ENCODE measurements around the gene SNX1.
A peak's percentile ranks its signal among the peaks of the same experiment; 100 is the strongest.

The SNX1 gene

DNA sequence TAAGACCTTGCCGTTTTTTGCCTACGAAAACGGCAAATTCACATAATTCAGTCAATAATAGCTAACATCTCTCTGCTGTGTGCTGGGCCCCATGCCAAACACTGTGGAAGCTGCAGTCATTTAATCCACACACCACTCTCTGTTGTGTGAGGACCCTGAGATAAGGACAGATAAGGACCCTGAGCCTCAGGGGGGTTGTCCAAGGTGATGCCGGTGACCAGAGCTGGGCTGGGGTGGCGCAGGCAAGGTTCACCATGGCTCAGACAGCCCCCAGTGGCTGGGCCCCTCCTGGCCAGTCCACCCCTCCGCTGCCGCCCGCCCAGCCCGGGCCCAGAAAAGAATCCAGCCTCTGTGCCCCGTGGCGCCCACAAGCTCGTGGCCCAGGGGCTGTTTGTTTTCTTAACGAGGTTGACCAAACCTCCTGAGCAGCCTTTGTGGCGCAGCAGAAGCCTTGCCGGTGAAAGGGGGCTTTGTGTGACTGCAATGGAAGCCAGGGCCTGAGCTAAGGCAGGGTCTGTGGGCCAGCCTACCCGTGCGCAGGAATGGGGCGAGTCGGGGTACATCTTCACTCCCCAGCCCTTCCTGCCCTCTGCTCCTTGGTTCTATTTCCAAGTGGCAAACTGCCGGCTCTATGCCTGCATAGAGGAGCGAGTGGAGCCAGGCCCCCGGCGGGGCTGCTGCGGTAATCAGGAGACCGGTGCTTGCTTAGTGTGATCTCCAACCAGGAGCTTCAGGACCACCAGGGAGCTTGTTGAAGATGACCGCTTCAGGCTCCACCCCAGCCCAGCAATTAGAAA lies 51.3 kb downstream of the SNX1 start:
- POLR2A ChIA-PET = interaction anchor here (1.2 kb wide), 1 partner anchor 16 kb away, joined by 4 read pairs; the partner anchor contains the start of gene PPIB
- CTCF ChIA-PET = interaction anchor here (0.6 to 0.7 kb wide), 2 partner anchors 200 to 248 kb away, joined by 3 read pairs; no protein-coding TSS in a partner anchor

DNA sequence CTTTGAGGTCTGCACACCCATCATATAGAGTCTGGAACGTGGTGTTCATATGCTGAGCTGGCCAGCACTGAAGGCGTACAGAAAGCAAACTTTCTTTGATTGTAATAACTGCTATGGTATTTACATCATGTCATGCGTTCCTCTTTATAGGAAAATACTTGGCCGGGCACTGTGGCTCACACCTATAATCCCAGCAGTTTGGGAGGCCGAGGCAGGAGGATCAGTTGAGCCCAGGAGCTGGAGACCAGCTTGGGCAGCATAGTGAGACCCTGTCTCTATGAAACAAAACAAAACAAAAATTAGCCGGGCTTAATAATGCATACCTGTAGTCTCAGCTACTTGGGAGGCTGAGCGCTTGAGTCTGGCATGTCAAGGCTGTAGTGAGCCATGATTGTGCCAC lies 52.4 kb downstream of the SNX1 start:
- CTCF ChIA-PET = interaction anchor here (1.8 kb wide), 1 partner anchor 14 kb away, joined by 7 read pairs; no protein-coding TSS in a partner anchor
- Histone ChIP-seq H3K4me1 (ENCODE audit: control insufficient read depth, insufficient read depth, low read length) (peaks cover 2% of the 10 kb centered on the region; the same call in 1 of the 2 replicates), H3K9me3 (ENCODE audit: control insufficient read depth, insufficient read depth, low read depth, low read length) (no peaks in the 10 kb centered on the region), H3K27ac (ENCODE audit: extremely low read depth, low read depth, low read length) (no peak overlapping the region), H3K36me3 (ENCODE audit: control insufficient read depth in 2 of 2, insufficient read depth in 1 of 2, low read length in 2 of 2) (peaks cover 0 to 6% of the 10 kb centered on the region in 2 experiments; a peak in 1 of 3 replicates), H3K4me3 (ENCODE audit: low read depth, low read length) (no peak overlapping the region)
- POLR2A ChIA-PET = no interaction called here
- TF ChIP-seq MZF1 (tag by site-specific recombination; IDR thresholded peaks at IDR 0.05; ENCODE audit: borderline replicate concordance) (no peak), ZNF76 (tag by site-specific recombination; IDR thresholded peaks at IDR 0.05; ENCODE audit: borderline replicate concordance, low read depth) (no peak), ZNF155 (tag by site-specific recombination; IDR thresholded peaks at IDR 0.05) (no peak)
- TF ChIP-seq, protein P1, sequence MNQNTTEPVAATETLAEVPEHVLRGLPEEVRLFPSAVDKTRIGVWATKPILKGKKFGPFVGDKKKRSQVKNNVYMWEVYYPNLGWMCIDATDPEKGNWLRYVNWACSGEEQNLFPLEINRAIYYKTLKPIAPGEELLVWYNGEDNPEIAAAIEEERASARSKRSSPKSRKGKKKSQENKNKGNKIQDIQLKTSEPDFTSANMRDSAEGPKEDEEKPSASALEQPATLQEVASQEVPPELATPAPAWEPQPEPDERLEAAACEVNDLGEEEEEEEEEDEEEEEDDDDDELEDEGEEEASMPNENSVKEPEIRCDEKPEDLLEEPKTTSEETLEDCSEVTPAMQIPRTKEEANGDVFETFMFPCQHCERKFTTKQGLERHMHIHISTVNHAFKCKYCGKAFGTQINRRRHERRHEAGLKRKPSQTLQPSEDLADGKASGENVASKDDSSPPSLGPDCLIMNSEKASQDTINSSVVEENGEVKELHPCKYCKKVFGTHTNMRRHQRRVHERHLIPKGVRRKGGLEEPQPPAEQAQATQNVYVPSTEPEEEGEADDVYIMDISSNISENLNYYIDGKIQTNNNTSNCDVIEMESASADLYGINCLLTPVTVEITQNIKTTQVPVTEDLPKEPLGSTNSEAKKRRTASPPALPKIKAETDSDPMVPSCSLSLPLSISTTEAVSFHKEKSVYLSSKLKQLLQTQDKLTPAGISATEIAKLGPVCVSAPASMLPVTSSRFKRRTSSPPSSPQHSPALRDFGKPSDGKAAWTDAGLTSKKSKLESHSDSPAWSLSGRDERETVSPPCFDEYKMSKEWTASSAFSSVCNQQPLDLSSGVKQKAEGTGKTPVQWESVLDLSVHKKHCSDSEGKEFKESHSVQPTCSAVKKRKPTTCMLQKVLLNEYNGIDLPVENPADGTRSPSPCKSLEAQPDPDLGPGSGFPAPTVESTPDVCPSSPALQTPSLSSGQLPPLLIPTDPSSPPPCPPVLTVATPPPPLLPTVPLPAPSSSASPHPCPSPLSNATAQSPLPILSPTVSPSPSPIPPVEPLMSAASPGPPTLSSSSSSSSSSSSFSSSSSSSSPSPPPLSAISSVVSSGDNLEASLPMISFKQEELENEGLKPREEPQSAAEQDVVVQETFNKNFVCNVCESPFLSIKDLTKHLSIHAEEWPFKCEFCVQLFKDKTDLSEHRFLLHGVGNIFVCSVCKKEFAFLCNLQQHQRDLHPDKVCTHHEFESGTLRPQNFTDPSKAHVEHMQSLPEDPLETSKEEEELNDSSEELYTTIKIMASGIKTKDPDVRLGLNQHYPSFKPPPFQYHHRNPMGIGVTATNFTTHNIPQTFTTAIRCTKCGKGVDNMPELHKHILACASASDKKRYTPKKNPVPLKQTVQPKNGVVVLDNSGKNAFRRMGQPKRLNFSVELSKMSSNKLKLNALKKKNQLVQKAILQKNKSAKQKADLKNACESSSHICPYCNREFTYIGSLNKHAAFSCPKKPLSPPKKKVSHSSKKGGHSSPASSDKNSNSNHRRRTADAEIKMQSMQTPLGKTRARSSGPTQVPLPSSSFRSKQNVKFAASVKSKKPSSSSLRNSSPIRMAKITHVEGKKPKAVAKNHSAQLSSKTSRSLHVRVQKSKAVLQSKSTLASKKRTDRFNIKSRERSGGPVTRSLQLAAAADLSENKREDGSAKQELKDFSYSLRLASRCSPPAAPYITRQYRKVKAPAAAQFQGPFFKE (tag by site-specific recombination; IDR thresholded peaks at IDR 0.05; ENCODE audit: borderline replicate concordance) = no peak
- TF ChIP-seq, protein P2, sequence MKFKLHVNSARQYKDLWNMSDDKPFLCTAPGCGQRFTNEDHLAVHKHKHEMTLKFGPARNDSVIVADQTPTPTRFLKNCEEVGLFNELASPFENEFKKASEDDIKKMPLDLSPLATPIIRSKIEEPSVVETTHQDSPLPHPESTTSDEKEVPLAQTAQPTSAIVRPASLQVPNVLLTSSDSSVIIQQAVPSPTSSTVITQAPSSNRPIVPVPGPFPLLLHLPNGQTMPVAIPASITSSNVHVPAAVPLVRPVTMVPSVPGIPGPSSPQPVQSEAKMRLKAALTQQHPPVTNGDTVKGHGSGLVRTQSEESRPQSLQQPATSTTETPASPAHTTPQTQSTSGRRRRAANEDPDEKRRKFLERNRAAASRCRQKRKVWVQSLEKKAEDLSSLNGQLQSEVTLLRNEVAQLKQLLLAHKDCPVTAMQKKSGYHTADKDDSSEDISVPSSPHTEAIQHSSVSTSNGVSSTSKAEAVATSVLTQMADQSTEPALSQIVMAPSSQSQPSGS (tag by site-specific recombination; IDR thresholded peaks at IDR 0.05; ENCODE audit: low read depth) = no peak

More for the DNA sequence above, 51.3 kb downstream of the SNX1 start:
- peaks cover 0 to 10% of the 10 kb centered on the region in 2 experiments; a peak in 1 of 3 replicates for H3K36me3 ChIP-seq (ENCODE audit: control insufficient read depth in 2 of 2, insufficient read depth in 1 of 2, low read length in 2 of 2)
- peak overlapping the region; percentile 56 for H3K27ac ChIP-seq (ENCODE audit: extremely low read depth, low read depth, low read length)
- no peaks in the 10 kb centered on the region; the same call in 1 of the 2 replicates for H3K4me1 ChIP-seq (ENCODE audit: control insufficient read depth, insufficient read depth, low read length)
- H3K4me3 ChIP-seq (ENCODE audit: low read depth, low read length) = no peak overlapping the region
- H3K9me3 ChIP-seq (ENCODE audit: control insufficient read depth, insufficient read depth, low read depth, low read length) = no peaks in the 10 kb centered on the region
- TF ChIP-seq FEZF1 (tag by site-specific recombination; IDR thresholded peaks at IDR 0.05) (0 out of 2 replicates have a peak, but pooled peaks have one; percentile 11), ZNF248 (tag by site-specific recombination; IDR thresholded peaks at IDR 0.05) (no peak), BCL11B (tag by site-specific recombination; IDR thresholded peaks at IDR 0.05; ENCODE audit: low read depth) (no peak), ZIC2 (tag by site-specific recombination; IDR thresholded peaks at IDR 0.05) (peak; percentile 60), OSR2 (tag by site-specific recombination; IDR thresholded peaks at IDR 0.05) (peak; percentile 11; the same call in 1 of the 2 replicates), ZNF19 (tag by site-specific recombination; IDR thresholded peaks at IDR 0.05; ENCODE audit: low read depth) (0 out of 2 replicates have a peak, but pooled peaks have one; percentile 5), ZBTB48 (tag by site-specific recombination; IDR thresholded peaks at IDR 0.05) (0 out of 2 replicates have a peak, but pooled peaks have one; percentile 31), ZNF426 (tag by site-specific recombination; IDR thresholded peaks at IDR 0.05) (no peak), ZNF624 (tag by site-specific recombination; IDR thresholded peaks at IDR 0.05) (no peak), ZXDB (tag by site-specific recombination; IDR thresholded peaks at IDR 0.05) (peak; percentile 46; the same call in 1 of the 2 replicates), ZNF354C (tag by site-specific recombination; IDR thresholded peaks at IDR 0.05; ENCODE audit: borderline replicate concordance, low read depth) (no peak), ZSCAN16 (tag by site-specific recombination; IDR thresholded peaks at IDR 0.05) (peak; percentile 51; the same call in 1 of the 2 replicates), ZNF121 (tag by site-specific recombination; IDR thresholded peaks at IDR 0.05) (0 out of 2 replicates have a peak, but pooled peaks have one; percentile 56), ZNF223 (tag by site-specific recombination; IDR thresholded peaks at IDR 0.05) (peak; percentile 99), ZBTB20 (tag by site-specific recombination; IDR thresholded peaks at IDR 0.05) (peak; percentile 62), ZEB2 (tag by site-specific recombination; IDR thresholded peaks at IDR 0.05) (peak; percentile 47; the same call in 1 of the 2 replicates), ZFP3 (tag by site-specific recombination; IDR thresholded peaks at IDR 0.05; ENCODE audit: low read depth) (no peak), WT1 (tag by site-specific recombination; IDR thresholded peaks at IDR 0.05) (no peak), ZBTB17 (tag by site-specific recombination; IDR thresholded peaks at IDR 0.05) (no peak), ZNF350 (tag by site-specific recombination; IDR thresholded peaks at IDR 0.05) (no peak), ZNF132 (tag by site-specific recombination; IDR thresholded peaks at IDR 0.05; ENCODE audit: borderline replicate concordance) (no peak), ZNF416 (tag by site-specific recombination; IDR thresholded peaks at IDR 0.05) (no peak), ZNF335 (tag by site-specific recombination; conservative IDR thresholded peaks at IDR 0.05) (peak; percentile 96), ZNF660 (tag by site-specific recombination; IDR thresholded peaks at IDR 0.05) (no peak), ZBTB8A (tag by site-specific recombination; IDR thresholded peaks at IDR 0.05) (peak; percentile 93), ZSCAN30 (tag by site-specific recombination; IDR thresholded peaks at IDR 0.05) (no peak)
- TF ChIP-seq, protein P3, sequence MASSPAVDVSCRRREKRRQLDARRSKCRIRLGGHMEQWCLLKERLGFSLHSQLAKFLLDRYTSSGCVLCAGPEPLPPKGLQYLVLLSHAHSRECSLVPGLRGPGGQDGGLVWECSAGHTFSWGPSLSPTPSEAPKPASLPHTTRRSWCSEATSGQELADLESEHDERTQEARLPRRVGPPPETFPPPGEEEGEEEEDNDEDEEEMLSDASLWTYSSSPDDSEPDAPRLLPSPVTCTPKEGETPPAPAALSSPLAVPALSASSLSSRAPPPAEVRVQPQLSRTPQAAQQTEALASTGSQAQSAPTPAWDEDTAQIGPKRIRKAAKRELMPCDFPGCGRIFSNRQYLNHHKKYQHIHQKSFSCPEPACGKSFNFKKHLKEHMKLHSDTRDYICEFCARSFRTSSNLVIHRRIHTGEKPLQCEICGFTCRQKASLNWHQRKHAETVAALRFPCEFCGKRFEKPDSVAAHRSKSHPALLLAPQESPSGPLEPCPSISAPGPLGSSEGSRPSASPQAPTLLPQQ (tag by site-specific recombination; IDR thresholded peaks at IDR 0.05) = peak; percentile 65; the same call in 1 of the 2 replicates
- TF ChIP-seq, protein P2 (tag by site-specific recombination; IDR thresholded peaks at IDR 0.05; ENCODE audit: low read depth) = no peak
- TF ChIP-seq, protein P4, sequence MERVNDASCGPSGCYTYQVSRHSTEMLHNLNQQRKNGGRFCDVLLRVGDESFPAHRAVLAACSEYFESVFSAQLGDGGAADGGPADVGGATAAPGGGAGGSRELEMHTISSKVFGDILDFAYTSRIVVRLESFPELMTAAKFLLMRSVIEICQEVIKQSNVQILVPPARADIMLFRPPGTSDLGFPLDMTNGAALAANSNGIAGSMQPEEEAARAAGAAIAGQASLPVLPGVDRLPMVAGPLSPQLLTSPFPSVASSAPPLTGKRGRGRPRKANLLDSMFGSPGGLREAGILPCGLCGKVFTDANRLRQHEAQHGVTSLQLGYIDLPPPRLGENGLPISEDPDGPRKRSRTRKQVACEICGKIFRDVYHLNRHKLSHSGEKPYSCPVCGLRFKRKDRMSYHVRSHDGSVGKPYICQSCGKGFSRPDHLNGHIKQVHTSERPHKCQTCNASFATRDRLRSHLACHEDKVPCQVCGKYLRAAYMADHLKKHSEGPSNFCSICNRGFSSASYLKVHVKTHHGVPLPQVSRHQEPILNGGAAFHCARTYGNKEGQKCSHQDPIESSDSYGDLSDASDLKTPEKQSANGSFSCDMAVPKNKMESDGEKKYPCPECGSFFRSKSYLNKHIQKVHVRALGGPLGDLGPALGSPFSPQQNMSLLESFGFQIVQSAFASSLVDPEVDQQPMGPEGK (tag by site-specific recombination; IDR thresholded peaks at IDR 0.05) = 0 out of 2 replicates have a peak, but pooled peaks have one; percentile 26

All from HEK293 (cell line).